ENCODE data around the gene CGN. TPM values are rescaled to one million over a fixed set of nuclear protein-coding genes. Genes with fewer than 3 reads are reported as not detected.

Gene CGN
- total RNA-seq, 4 donors from 2014 or later: 3.3 to 26.1 (median 15.1) TPM

DNA sequence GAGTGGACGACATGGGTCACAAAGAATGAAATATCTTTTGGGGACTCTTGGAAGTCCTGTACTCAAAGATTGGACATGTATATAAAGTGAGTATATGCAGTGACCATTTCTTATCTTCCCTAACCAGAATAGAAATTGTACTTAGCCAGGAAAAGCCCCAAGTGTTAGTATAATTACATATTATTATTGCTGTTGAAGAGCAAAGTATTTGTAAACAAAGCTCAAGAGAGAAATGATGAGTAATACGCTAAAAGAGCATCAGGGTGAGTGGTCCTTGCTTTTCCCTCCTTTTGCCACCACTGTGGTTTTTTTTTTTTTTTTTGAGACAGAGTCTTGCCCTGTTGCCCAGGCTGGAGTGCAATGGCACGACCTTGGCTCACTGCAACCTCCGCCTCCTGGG is 6.4 kb upstream of the CGN start:
- H3K27me3 ChIP-seq: no peaks in the 10 kb centered on the region
- TF ChIP-seq POLR2A (IDR thresholded peaks at IDR 0.05): no peak
- TF ChIP-seq, protein P1, sequence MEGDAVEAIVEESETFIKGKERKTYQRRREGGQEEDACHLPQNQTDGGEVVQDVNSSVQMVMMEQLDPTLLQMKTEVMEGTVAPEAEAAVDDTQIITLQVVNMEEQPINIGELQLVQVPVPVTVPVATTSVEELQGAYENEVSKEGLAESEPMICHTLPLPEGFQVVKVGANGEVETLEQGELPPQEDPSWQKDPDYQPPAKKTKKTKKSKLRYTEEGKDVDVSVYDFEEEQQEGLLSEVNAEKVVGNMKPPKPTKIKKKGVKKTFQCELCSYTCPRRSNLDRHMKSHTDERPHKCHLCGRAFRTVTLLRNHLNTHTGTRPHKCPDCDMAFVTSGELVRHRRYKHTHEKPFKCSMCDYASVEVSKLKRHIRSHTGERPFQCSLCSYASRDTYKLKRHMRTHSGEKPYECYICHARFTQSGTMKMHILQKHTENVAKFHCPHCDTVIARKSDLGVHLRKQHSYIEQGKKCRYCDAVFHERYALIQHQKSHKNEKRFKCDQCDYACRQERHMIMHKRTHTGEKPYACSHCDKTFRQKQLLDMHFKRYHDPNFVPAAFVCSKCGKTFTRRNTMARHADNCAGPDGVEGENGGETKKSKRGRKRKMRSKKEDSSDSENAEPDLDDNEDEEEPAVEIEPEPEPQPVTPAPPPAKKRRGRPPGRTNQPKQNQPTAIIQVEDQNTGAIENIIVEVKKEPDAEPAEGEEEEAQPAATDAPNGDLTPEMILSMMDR (IDR thresholded peaks at IDR 0.05): no peak

DNA sequence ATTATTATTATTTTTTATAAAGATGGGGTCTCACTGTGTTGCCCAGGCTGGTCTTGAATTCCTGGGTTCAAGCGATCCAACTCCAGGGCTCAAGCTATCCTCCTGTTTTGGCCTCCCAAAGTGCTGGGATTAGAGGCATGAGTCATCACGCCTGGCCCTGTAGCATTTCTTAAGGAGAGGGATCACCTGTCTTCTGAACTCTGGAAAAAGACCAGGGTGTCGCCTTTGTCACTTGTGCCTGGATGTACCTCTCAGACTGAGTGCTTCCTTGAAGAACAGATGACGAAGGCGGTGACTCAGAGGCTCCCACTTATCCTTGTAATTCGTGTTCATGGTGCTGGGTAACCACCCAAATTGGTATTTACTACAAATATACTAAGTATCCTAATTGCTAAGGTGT is 2.4 kb upstream of the CGN start:
- H3K4me1 ChIP-seq: peaks cover 16 to 43% (median 20%) of the 10 kb centered on the region in 3 donors
- no peaks in the 10 kb centered on the region for H3K36me3 ChIP-seq
- intact Hi-C loops (cut with DNase I): no loop called here
- no peaks in the 10 kb centered on the region for H3K9me3 ChIP-seq
- no peak overlapping the region for H3K27ac ChIP-seq
- TF ChIP-seq, protein P1 (IDR thresholded peaks at IDR 0.05): no peak
- no peak for DNase-seq
- no peak overlapping the region for H3K4me3 ChIP-seq
- H3K27me3 ChIP-seq: peaks cover 0 to 6% (median 0%) of the 10 kb centered on the region in 4 donors
- 47 to 73% methylated on average over 6 of the region's 6 CpGs for WGBS, 2 donors

More for the DNA sequence above, 6.4 kb upstream of the CGN start:
- WGBS, 2 donors: 80 to 89% methylated on average over 4 of the region's 4 CpGs
- no peaks in the 10 kb centered on the region for H3K36me3 ChIP-seq
- H3K4me3 ChIP-seq: no peak overlapping the region
- intact Hi-C loops (cut with DNase I): no loop called here
- no peaks in the 10 kb centered on the region for H3K9me3 ChIP-seq
- DNase-seq: no peak
- no peak overlapping the region for H3K27ac ChIP-seq
- peaks cover 0 to 5% (median 0%) of the 10 kb centered on the region in 3 donors for H3K4me1 ChIP-seq

DNA sequence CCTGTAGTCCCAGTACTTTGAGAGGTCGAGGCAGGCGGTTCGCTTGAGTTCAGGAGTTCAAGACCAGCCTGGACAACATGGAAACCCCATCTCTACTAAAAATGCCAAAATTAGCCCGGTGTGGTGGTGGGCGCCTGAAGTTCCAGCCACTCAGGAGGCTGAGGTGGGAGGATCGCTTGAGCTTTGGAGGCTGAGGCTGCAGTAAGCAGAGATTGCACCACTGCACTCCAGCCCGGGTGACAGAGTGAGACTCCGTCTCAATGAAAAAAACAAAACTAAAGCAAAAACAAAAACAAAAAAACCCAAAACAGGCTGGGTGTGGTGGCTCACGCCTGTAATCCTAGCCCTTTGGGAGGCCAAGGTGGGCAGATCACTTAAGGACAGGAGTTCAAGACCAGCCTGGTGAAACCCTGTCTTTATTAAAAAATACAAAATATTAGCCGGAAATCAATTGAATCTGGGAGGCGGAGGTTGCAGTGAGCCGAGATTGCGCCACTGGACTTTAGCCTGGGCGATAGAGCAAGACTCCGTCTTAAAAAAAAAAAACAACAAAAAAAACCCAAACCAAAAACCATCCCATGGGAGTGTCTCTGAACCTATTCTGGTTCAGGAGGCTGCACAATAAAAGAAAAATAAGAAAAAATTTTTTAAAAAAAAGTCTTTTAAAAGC is 1.7 kb upstream of the CGN start:
- 89 to 95% methylated on average over 15 of the region's 15 CpGs for WGBS, 2 donors
- no peak for TF ChIP-seq POLR2A (IDR thresholded peaks at IDR 0.05)
- TF ChIP-seq, protein P1 (IDR thresholded peaks at IDR 0.05): no peak
- Histone ChIP-seq H3K4me1 (peaks cover 16 to 49% (median 20%) of the 10 kb centered on the region in 3 donors), H3K4me3 (no peak overlapping the region), H3K27me3 (peaks cover 0 to 6% (median 0%) of the 10 kb centered on the region in 4 donors), H3K36me3 (no peaks in the 10 kb centered on the region), H3K27ac (no peak overlapping the region), H3K9me3 (no peaks in the 10 kb centered on the region)
- no peak for DNase-seq
- intact Hi-C loops (cut with DNase I): no loop called here

DNA sequence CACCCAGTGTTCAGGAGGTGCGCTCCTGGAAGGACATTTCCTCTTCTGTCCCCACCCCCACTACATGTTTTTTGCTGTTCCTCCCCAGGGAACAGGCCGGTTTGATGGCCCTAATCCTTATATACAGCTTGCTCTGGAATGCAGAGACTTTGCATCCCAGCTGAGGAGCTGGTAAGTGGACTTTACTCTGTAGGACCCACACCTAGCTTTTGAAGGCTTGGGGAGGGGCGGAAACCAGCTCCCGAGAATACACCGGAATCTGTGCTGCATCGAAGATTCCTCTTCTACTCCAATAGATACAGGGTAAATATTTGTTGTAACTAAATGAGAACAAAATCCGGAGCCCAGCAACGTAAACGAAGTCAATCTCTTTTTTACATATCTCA is 1.2 kb upstream of the CGN start:
- H3K4me1 ChIP-seq: peaks cover 16 to 50% (median 20%) of the 10 kb centered on the region in 3 donors
- no peaks in the 10 kb centered on the region for H3K9me3 ChIP-seq
- DNase-seq: no peak
- H3K27ac ChIP-seq: peak overlapping the region in 1 of 4 donors; percentile 83
- no peaks in the 10 kb centered on the region for H3K36me3 ChIP-seq
- H3K4me3 ChIP-seq: no peak overlapping the region
- intact Hi-C loops (cut with DNase I): no loop called here
- no peak for TF ChIP-seq POLR2A (IDR thresholded peaks at IDR 0.05)
- TF ChIP-seq, protein P1 (IDR thresholded peaks at IDR 0.05): no peak
- H3K27me3 ChIP-seq: peaks cover 0 to 6% (median 0%) of the 10 kb centered on the region in 4 donors
- WGBS, 2 donors: 37 to 41% methylated on average over 8 to 9 of the region's 9 CpGs

DNA sequence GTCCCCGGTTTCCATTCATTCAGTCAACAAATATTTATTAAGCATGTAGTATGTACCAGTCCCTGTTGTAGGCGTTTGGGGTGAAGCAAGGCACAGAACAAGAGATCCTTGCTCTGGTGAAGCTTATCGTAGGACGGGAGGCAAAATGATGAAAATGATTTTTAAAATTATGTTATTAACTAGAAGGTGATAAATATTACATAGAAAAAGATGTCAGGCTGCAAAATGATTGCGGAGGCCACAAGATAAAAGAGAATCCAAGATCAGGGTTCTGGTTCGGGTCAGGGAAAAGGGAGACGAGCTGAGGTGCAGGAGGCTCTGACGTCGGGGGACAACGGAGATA is 602 bp upstream of the CGN start:
- peaks cover 16 to 50% (median 20%) of the 10 kb centered on the region in 3 donors for H3K4me1 ChIP-seq
- intact Hi-C loops (cut with DNase I): no loop called here
- H3K4me3 ChIP-seq: peak overlapping the region; percentile 50 to 73 (median 62)
- H3K27me3 ChIP-seq: peaks cover 0 to 6% (median 0%) of the 10 kb centered on the region in 4 donors
- H3K9me3 ChIP-seq: no peaks in the 10 kb centered on the region
- TF ChIP-seq, protein P1 (IDR thresholded peaks at IDR 0.05): no peak
- no peak for TF ChIP-seq POLR2A (IDR thresholded peaks at IDR 0.05)
- no peak for DNase-seq
- no peaks in the 10 kb centered on the region for H3K36me3 ChIP-seq
- WGBS, 2 donors: 6 to 7% methylated on average over 10 of the region's 10 CpGs
- H3K27ac ChIP-seq: peak overlapping the region; percentile 52 to 83 (median 64)
